SKM-1 (cell line): Measurements from ENCODE around the gene SLC6A9.
A peak's percentile ranks its signal among the peaks of the same experiment; 100 is the strongest.

ENCODE experiments used
- DNase-seq: peaks from one replicate; lab custom pipeline; 2025; ENCODE audit not compliant: unreplicated experiment; lab: John Stamatoyannopoulos, UW

The SLC6A9 gene

GRCh38 chr1:44008259-44008658, 23.0 kb downstream of the SLC6A9 start:
- DNase-seq: no peak

- DNase-seq: no peak
These were observed 28.6 kb downstream of the SLC6A9 start for GRCh38 chr1:44002606-44003157.

- DNase-seq: no peak
These were observed 29.1 kb downstream of the SLC6A9 start for GRCh38 chr1:44002165-44002564.

GRCh38 chr1:44000122-44000665, 31.1 kb downstream of the SLC6A9 start:
- DNase-seq: no peak

GRCh38 chr1:43999455-43999854, 31.8 kb downstream of the SLC6A9 start:
- no peak for DNase-seq

GRCh38 chr1:43998000-43998378, 33.3 kb downstream of the SLC6A9 start:
- no peak for DNase-seq

GRCh38 chr1:43997295-43997999, 33.8 kb downstream of the SLC6A9 start:
- DNase-seq: no peak

- no peak for DNase-seq
These were observed 34.5 kb downstream of the SLC6A9 start for GRCh38 chr1:43996733-43997115.

- DNase-seq: no peak
These were observed 35.1 kb downstream of the SLC6A9 start for GRCh38 chr1:43995984-43996732.

GRCh38 chr1:43994794-43995790, 36.2 kb downstream of the SLC6A9 start:
- peak; percentile 31 for DNase-seq

GRCh38 chr1:43994071-43994470, 37.2 kb downstream of the SLC6A9 start:
- no peak for DNase-seq

- no peak for DNase-seq
These were observed 37.9 kb downstream of the SLC6A9 start for GRCh38 chr1:43993206-43993914.

GRCh38 chr1:43992232-43992995, 38.8 kb downstream of the SLC6A9 start:
- DNase-seq: no peak

- DNase-seq: peak; percentile 45
These were observed 39.6 kb downstream of the SLC6A9 start, which contains the start of gene CCDC24 for GRCh38 chr1:43991476-43992231. Gene CCDC24 (plus strand): TSS chr1:43991599. CDS start chr1:43991879, 280 bp downstream.

GRCh38 chr1:43991200-43991475, 40.1 kb downstream of the SLC6A9 start:
- DNase-seq: no peak

GRCh38 chr1:43990271-43991199, 40.7 kb downstream of the SLC6A9 start:
- no peak for DNase-seq

GRCh38 chr1:43987159-43987902, 43.9 kb downstream of the SLC6A9 start:
- DNase-seq: no peak
